Neural cell (in vitro differentiated cells): ENCODE results near the gene NOC3L. TPM values are rescaled to one million over a fixed set of nuclear protein-coding genes. Genes with fewer than 3 reads are reported as not detected.

ENCODE experiments used
- H2AFZ ChIP-seq: fragments of 200-600, 300-800 bp; sonication (generic), shearing (Covaris generic); 2 replicates; pipeline ENCODE4 v1.6.0; 2014; ENCODE audit warnings: low read depth, mild to moderate bottlenecking, antibody characterized with exemption, low read length, moderate library complexity
- H3F3A ChIP-seq: fragments of 200-600 bp; shearing (Covaris generic); 2 replicates; pipeline ENCODE4 v1.6.1; 2016; ENCODE audit warnings: mild to moderate bottlenecking, moderate library complexity, mixed read lengths, antibody characterized with exemption, low read length; ENCODE audit not compliant: insufficient read depth, poor library complexity, severe bottlenecking
- H3K27ac ChIP-seq: fragments of 200-600, 300-800 bp; sonication (generic), shearing (Covaris generic); 2 replicates; pipeline ENCODE4 v1.5.1; 2014; ENCODE audit warnings: mild to moderate bottlenecking, low read length, moderate library complexity
- H3K27me3 ChIP-seq: fragments of 300-800, 200-600 bp; sonication (generic), shearing (Covaris generic); 2 replicates; pipeline ENCODE4 v1.6.0; 2014; ENCODE audit warnings: mild to moderate bottlenecking, low read depth, low read length, moderate library complexity; ENCODE audit not compliant: insufficient read depth
- H3K36me3 ChIP-seq: fragments of 300-800, 200-600 bp; sonication (generic), shearing (Covaris generic); 2 replicates; pipeline ENCODE4 v1.5.1; 2014; ENCODE audit warnings: mild to moderate bottlenecking, antibody characterized with exemption, low read length, moderate library complexity; ENCODE audit not compliant: insufficient read depth
- H3K4me2 ChIP-seq: fragments of 300-800, 200-600 bp; sonication (generic), shearing (Covaris generic); 2 replicates; pipeline ENCODE4 v1.6.0; 2014; ENCODE audit warnings: mild to moderate bottlenecking, low read length
- H3K4me3 ChIP-seq: fragments of 300-800, 200-600 bp; sonication (generic), shearing (Covaris generic); 2 replicates; pipeline ENCODE4 v1.5.1; 2014; ENCODE audit warnings: mild to moderate bottlenecking, low read length, moderate library complexity
- H3K79me2 ChIP-seq: fragments of 200-600 bp; shearing (Covaris generic); replicated peaks from 2 replicates; pipeline ENCODE4 v1.6.0; 2014; ENCODE audit warnings: mild to moderate bottlenecking, low read length, moderate library complexity; ENCODE audit not compliant: insufficient read depth
- H3K9ac ChIP-seq: fragments of 300-800, 200-600 bp; sonication (generic), shearing (Covaris generic); 2 replicates; pipeline ENCODE4 v1.6.1; 2016; ENCODE audit warnings: mild to moderate bottlenecking, low read length, mixed read lengths
- H3K9me2 ChIP-seq: fragments of 200-600 bp; shearing (Covaris generic); 2 replicates; pipeline ENCODE4 v1.6.1; 2016; ENCODE audit warnings: mild to moderate bottlenecking, low read length, mixed read lengths; ENCODE audit not compliant: insufficient read depth
- H3K9me3 ChIP-seq: fragments of 200-600, 300-800 bp; sonication (generic), shearing (Covaris generic); 2 replicates; pipeline ENCODE4 v1.6.1; 2016; ENCODE audit warnings: mild to moderate bottlenecking, mixed run types, low read length, moderate library complexity, mixed read lengths
- H4K20me1 ChIP-seq: fragments of 200-600 bp; shearing (Covaris generic); 2 replicates; pipeline ENCODE4 v1.6.1; 2016; ENCODE audit warnings: mild to moderate bottlenecking, mixed run types; ENCODE audit not compliant: insufficient read depth
- EP300 ChIP-seq: fragments of 450-650 bp; conservative IDR thresholded peaks from 2 replicates; pipeline ENCODE4 v1.6.1; 2014; ENCODE audit warnings: antibody characterized with exemption, mild to moderate bottlenecking, moderate library complexity; ENCODE audit not compliant: poor library complexity, severe bottlenecking
- EZH2 ChIP-seq: fragments of 200-600, 300-800 bp; shearing (Covaris generic), sonication (generic); IDR thresholded peaks from 2 replicates; pipeline ENCODE4 v1.6.1; 2014; ENCODE audit warnings: antibody characterized with exemption, low read length, borderline replicate concordance, mild to moderate bottlenecking; ENCODE audit not compliant: insufficient read depth, poor library complexity, severe bottlenecking
- MXI1 ChIP-seq: fragments of 450-650 bp; conservative IDR thresholded peaks from 2 replicates; pipeline ENCODE4 v1.6.1; 2014; ENCODE audit warnings: antibody characterized with exemption, mild to moderate bottlenecking; ENCODE audit not compliant: poor library complexity, severe bottlenecking
- POLR2AphosphoS5 ChIP-seq: IDR thresholded peaks from 2 replicates; pipeline ENCODE4 v1.6.1; 2012
- RAD21 ChIP-seq: fragments of 450-650 bp; conservative IDR thresholded peaks from 2 replicates; pipeline ENCODE4 v1.6.1; 2014; ENCODE audit warnings: antibody characterized with exemption, mild to moderate bottlenecking, moderate library complexity
- SMC3 ChIP-seq: fragments of 450-650 bp; conservative IDR thresholded peaks from 2 replicates; pipeline ENCODE4 v1.6.1; 2014; ENCODE audit warnings: antibody characterized with exemption, mild to moderate bottlenecking, moderate library complexity; ENCODE audit not compliant: poor library complexity
- TAF1 ChIP-seq: IDR thresholded peaks from 2 replicates; pipeline ENCODE4 v1.6.1; 2012; ENCODE audit warnings: low read depth
- polyA plus RNA-seq: library from polyadenylated mRNA; depleted of rRNA; stranded (reverse); fragments of >200 nt; gene quantifications from 2 replicates; pipeline ENCODE4 v1.2.3, GENCODE V29; 2014
- TF ChIP-seq, protein P1 (sequence below): fragments of 450-650 bp; IDR thresholded peaks from 2 replicates; pipeline ENCODE4 v1.5.1; 2014; ENCODE audit warnings: antibody characterized with exemption, mild to moderate bottlenecking, moderate library complexity; ENCODE audit not compliant: poor library complexity, severe bottlenecking
- TF ChIP-seq, protein P2 (sequence below): IDR thresholded peaks from 2 replicates; pipeline ENCODE4 v1.6.1; 2012; ENCODE audit warnings: borderline replicate concordance

Gene NOC3L
- polyA plus RNA-seq, 1 donor from 2014 or later = 8.3 TPM

DNA sequence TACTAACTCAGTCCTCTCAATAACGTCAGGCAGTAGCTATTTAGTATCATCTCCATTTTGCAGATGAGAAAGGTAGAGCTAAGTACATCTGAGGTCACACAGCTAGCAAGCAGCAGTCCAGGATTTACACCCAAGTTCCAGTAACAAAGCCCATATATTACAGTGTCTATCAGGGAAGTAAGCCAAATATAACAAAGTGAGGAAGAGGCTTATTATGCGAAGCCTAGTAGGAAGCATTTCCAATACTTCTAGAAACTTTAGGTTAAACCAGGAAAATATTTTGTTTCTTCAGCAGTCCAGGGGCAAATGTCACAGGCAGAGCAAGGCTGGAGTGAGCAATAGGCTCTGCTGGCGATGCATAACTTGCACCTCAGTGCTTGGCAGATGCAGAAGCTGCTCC lies 53.9 kb downstream of the NOC3L start:
- Histone ChIP-seq H4K20me1 (no peaks in the 10 kb centered on the region), H3K9ac (no peak overlapping the region), H3F3A (no peaks in the 10 kb centered on the region), H3K9me2 (no peaks in the 10 kb centered on the region), H3K36me3 (no peaks in the 10 kb centered on the region), H3K79me2 (no peaks in the 10 kb centered on the region), H3K27me3 (no peaks in the 10 kb centered on the region), H3K9me3 (no peaks in the 10 kb centered on the region), H2AFZ (no peak overlapping the region), H3K4me3 (no peak overlapping the region), H3K27ac (no peak overlapping the region), H3K4me2 (no peak overlapping the region)
- TF ChIP-seq POLR2AphosphoS5 = no peak
- no peak for TF ChIP-seq SMC3
- TF ChIP-seq, protein P1, sequence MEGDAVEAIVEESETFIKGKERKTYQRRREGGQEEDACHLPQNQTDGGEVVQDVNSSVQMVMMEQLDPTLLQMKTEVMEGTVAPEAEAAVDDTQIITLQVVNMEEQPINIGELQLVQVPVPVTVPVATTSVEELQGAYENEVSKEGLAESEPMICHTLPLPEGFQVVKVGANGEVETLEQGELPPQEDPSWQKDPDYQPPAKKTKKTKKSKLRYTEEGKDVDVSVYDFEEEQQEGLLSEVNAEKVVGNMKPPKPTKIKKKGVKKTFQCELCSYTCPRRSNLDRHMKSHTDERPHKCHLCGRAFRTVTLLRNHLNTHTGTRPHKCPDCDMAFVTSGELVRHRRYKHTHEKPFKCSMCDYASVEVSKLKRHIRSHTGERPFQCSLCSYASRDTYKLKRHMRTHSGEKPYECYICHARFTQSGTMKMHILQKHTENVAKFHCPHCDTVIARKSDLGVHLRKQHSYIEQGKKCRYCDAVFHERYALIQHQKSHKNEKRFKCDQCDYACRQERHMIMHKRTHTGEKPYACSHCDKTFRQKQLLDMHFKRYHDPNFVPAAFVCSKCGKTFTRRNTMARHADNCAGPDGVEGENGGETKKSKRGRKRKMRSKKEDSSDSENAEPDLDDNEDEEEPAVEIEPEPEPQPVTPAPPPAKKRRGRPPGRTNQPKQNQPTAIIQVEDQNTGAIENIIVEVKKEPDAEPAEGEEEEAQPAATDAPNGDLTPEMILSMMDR = no peak
- TF ChIP-seq MXI1 = no peak
- TF ChIP-seq, protein P2, sequence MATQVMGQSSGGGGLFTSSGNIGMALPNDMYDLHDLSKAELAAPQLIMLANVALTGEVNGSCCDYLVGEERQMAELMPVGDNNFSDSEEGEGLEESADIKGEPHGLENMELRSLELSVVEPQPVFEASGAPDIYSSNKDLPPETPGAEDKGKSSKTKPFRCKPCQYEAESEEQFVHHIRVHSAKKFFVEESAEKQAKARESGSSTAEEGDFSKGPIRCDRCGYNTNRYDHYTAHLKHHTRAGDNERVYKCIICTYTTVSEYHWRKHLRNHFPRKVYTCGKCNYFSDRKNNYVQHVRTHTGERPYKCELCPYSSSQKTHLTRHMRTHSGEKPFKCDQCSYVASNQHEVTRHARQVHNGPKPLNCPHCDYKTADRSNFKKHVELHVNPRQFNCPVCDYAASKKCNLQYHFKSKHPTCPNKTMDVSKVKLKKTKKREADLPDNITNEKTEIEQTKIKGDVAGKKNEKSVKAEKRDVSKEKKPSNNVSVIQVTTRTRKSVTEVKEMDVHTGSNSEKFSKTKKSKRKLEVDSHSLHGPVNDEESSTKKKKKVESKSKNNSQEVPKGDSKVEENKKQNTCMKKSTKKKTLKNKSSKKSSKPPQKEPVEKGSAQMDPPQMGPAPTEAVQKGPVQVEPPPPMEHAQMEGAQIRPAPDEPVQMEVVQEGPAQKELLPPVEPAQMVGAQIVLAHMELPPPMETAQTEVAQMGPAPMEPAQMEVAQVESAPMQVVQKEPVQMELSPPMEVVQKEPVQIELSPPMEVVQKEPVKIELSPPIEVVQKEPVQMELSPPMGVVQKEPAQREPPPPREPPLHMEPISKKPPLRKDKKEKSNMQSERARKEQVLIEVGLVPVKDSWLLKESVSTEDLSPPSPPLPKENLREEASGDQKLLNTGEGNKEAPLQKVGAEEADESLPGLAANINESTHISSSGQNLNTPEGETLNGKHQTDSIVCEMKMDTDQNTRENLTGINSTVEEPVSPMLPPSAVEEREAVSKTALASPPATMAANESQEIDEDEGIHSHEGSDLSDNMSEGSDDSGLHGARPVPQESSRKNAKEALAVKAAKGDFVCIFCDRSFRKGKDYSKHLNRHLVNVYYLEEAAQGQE = no peak
- TF ChIP-seq EZH2 = no peak
- no peak for TF ChIP-seq RAD21
- no peak for TF ChIP-seq TAF1

DNA sequence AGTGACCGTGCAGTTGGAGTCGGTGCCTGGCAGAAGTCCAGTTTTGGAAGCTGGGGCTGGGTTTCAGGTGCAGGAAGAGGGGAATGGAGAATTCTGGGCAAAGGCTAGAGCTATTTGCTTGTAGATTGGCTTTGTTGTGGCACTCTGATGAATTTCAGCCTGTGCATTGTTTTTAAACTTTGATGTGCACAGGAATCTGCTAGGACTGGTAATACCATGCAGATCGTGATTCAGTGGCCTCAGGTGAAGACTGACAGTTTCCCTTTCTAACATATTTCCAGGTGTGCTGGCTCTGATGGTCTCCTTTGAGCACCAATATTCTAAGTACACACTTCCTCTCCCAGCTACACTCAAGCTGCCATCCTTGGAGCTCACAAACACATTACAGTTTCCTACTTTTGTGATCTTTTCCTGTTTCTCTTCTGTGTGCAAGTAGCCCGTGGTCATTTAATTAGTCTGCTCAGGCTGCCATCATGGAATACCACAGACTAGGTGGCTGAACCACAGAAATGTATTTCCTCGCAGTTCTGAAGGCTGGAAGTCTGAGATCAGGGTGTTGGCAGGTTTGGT lies 55.6 kb downstream of the NOC3L start:
- Histone ChIP-seq H3K9me2 (no peaks in the 10 kb centered on the region), H2AFZ (no peak overlapping the region), H3K27ac (no peak overlapping the region), H3K27me3 (no peaks in the 10 kb centered on the region), H3K9me3 (no peaks in the 10 kb centered on the region), H3K4me3 (no peak overlapping the region), H3K4me2 (no peak overlapping the region), H3F3A (no peaks in the 10 kb centered on the region), H3K9ac (no peak overlapping the region), H3K79me2 (no peaks in the 10 kb centered on the region), H4K20me1 (no peaks in the 10 kb centered on the region), H3K36me3 (no peaks in the 10 kb centered on the region)
- TF ChIP-seq RAD21 (no peak), SMC3 (no peak), EP300 (no peak), EZH2 (no peak), MXI1 (no peak)
- TF ChIP-seq, protein P1 = no peak
